GM23248 (cell line): ENCODE data around the gene KRTAP3-3. TPM values are rescaled to one million over a fixed set of nuclear protein-coding genes. Genes with fewer than 3 reads are reported as not detected.
"Not testable (repeated sequence)": the region's sequence is repeated elsewhere in the genome, so short reads cannot be mapped to it uniquely, and the experiment has no call there.

Experiments used
- DNase-seq: peaks from one replicate; pipeline ENCODE4 v3.0.0-alpha.2; 2015
- H2AFZ ChIP-seq: fragments of 200-600 bp; sonication (generic); 2 replicates; pipeline ENCODE4 v1.6.1; 2016; ENCODE audit warnings: antibody characterized with exemption
- H3F3A ChIP-seq: fragments of 200-600 bp; sonication (generic); 2 replicates; pipeline ENCODE4 v1.6.1; 2016; ENCODE audit warnings: mild to moderate bottlenecking, antibody characterized with exemption, mixed run types; ENCODE audit not compliant: insufficient read depth
- H3K27ac ChIP-seq: fragments of 200-600 bp; sonication (generic); 2 replicates; pipeline ENCODE4 v1.5.1; 2016; ENCODE audit warnings: mild to moderate bottlenecking
- H3K27me3 ChIP-seq: fragments of 200-600 bp; sonication (generic); replicated peaks from 2 replicates; pipeline ENCODE4 v1.6.1; 2016; ENCODE audit warnings: mild to moderate bottlenecking; ENCODE audit not compliant: insufficient read depth
- H3K36me3 ChIP-seq: fragments of 200-600 bp; sonication (generic); 2 replicates; pipeline ENCODE4 v1.6.1; 2016; ENCODE audit warnings: low read depth, mild to moderate bottlenecking
- H3K4me1 ChIP-seq: fragments of 200-600 bp; sonication (generic); 2 replicates; pipeline ENCODE4 v1.6.1; 2016; ENCODE audit warnings: mild to moderate bottlenecking; ENCODE audit not compliant: insufficient read depth
- H3K4me2 ChIP-seq: fragments of 200-600 bp; sonication (generic); one replicate; pipeline ENCODE4 v1.6.1; 2016; ENCODE audit warnings: mild to moderate bottlenecking; ENCODE audit not compliant: unreplicated experiment
- H3K4me3 ChIP-seq: fragments of 200-600 bp; sonication (generic); 2 replicates; pipeline ENCODE4 v1.5.1; 2016; ENCODE audit warnings: mild to moderate bottlenecking
- H3K79me2 ChIP-seq: fragments of 200-600 bp; sonication (generic); 2 replicates; pipeline ENCODE4 v1.6.1; 2016; ENCODE audit warnings: mild to moderate bottlenecking; ENCODE audit not compliant: insufficient read depth
- H3K9ac ChIP-seq: fragments of 200-600 bp; sonication (generic); 2 replicates; pipeline ENCODE4 v1.6.1; 2016; ENCODE audit warnings: mild to moderate bottlenecking
- H3K9me2 ChIP-seq: fragments of 200-600 bp; sonication (generic); 2 replicates; pipeline ENCODE4 v1.6.1; 2016; ENCODE audit warnings: mixed run types, mild to moderate bottlenecking, moderate library complexity; ENCODE audit not compliant: insufficient read depth
- H3K9me3 ChIP-seq: fragments of 200-600 bp; sonication (generic); one replicate; pipeline ENCODE4 v1.6.1; 2017; ENCODE audit warnings: low read depth
- H4K20me1 ChIP-seq: fragments of 200-600 bp; sonication (generic); 2 replicates; pipeline ENCODE4 v1.6.0; 2016; ENCODE audit not compliant: insufficient read depth
- EZH2 ChIP-seq: fragments of 200-600 bp; sonication (generic); IDR thresholded peaks from 2 replicates; pipeline ENCODE4 v1.6.1; 2018; ENCODE audit warnings: antibody characterized with exemption, mild to moderate bottlenecking; ENCODE audit not compliant: insufficient read depth, poor library complexity, severe bottlenecking
- EZH2phosphoT487 ChIP-seq: fragments of 200-600 bp; sonication (generic); IDR thresholded peaks from 2 replicates; pipeline ENCODE4 v1.6.1; 2018; ENCODE audit warnings: antibody characterized with exemption, moderate library complexity, mild to moderate bottlenecking, low read depth; ENCODE audit not compliant: insufficient read depth
- WGBS, 2 experiments: methylation state at CpG; one replicate each; pipeline ENCODE4 v1.1.6; 2015 to 2017; ENCODE audit warnings: low lambda C conversion rate in 2 of 2, low coverage in 1 of 2; ENCODE audit errors: missing lambda C conversion rate in 2 of 2; 5-methylcytosine and 5-hydroxymethylcytosine counted together
- in situ Hi-C: fragments of 300-500 bp; cut with MboI; formaldehyde crosslinking; loops from 2 replicates; pipeline ENCODE4 v1.15.0; 2020
- polyA plus RNA-seq: library from polyadenylated mRNA; unstranded; fragments of >200 nt; fragmentation: Nextera tagmentation; extraction: Ambion mirVana; gene quantifications from 2 replicates; pipeline ENCODE4 v1.2.1, GENCODE V29; 2016
- total RNA-seq: library from RNA; depleted of rRNA; stranded (reverse); fragments of >200 nt; shearing (Covaris generic); gene quantifications from 2 replicates; pipeline ENCODE4 v1.2.3, GENCODE V29; 2014; rRNA removed

The KRTAP3-3 gene
- total RNA-seq (not detected in 2 replicates), polyA plus RNA-seq (not detected in 2 replicates)

DNA sequence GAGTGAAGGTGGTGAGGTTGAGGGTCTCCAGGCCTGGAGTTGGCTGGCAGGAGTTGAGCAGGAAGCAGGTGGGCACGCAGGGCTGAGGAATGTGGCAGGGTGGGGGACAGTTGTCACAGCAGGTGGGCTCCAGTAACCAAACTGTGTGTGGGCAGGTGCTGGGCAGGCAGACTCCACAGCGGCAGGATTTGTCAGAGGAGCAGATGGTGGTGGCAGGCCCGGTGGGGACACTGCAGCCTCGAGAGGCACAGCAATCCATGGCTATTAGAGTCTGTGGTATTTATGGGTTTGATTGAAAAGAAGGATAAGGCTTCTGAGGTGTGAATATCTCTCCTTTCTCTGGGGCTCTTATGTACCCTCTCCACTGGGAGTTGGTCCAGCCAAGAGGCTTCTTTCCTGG lies at the start of gene KRTAP3-3:
KRTAP3-3 (minus strand) TSS at position 326 of the 400 bp plus-strand sequence; CDS start at position 259, 67 bp downstream.
- Histone ChIP-seq H2AFZ (no peak within 1 kb of the TSS), H3K27me3 (no peaks in the 10 kb centered on the region), H3K9me2 (no peaks in the 10 kb centered on the region), H3K79me2 (no peaks in the 10 kb centered on the region), H3K4me2 (no peak within 1 kb of the TSS), H3K9me3 (no peaks in the 10 kb centered on the region), H3K36me3 (no peaks in the 10 kb centered on the region), H3K4me3 (no peak within 1 kb of the TSS), H3K9ac (no peak within 1 kb of the TSS), H4K20me1 (no peaks in the 10 kb centered on the region), H3F3A (no peaks in the 10 kb centered on the region), H3K4me1 (no peaks in the 10 kb centered on the region), H3K27ac (no peak within 1 kb of the TSS)
- TF ChIP-seq EZH2: no peak
- TF ChIP-seq EZH2phosphoT487: no peak
- in situ Hi-C loops: no loop called here
- WGBS, 2 experiments: 56 to 60% methylated on average over 4 of the region's 4 CpGs
- no peak for DNase-seq

GRCh38 chr17:41042953-41043352 lies 49.0 kb upstream of the KRTAP3-3 start:
- no peaks in the 10 kb centered on the region for H3K36me3 ChIP-seq

DNA sequence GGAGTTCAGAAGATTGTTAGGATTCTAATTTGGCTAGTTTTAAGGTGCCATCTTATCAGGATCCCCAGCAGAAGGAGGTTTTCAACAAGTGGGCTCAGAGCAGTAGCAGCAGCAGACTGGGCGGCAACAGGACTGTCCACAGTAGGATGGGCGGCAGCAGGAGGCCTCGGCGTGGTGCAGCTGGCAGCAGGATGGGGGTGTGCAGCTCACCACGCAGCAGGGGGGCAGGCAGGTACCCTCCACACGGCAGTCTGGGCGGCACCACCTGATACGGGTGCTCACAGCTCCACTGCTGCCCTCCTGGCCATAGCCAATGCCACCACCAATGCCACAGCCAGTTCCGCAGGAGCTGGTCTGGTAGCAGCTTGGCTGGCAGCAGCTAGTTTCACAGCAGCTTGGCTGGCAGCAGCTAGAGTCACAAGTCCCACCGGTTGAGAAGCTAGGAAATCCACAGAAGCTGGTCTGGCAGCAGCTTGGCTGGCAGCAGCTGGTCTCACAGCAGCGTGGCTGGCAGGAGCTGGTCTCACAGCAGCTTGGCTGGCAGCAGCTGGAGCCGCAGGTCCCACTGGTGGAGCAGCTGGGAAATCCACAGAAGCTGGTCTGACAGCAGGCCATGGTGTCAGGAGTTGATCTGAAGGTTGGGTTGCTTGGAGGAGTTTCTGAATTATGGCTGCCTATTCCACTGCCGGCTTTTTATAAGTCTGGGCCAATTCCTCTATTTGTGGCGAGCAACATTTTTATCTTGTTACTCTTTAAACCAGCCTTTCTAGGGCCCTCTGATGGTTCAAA lies 47.0 kb upstream of the KRTAP3-3 start, which contains the start of gene KRTAP1-1:
KRTAP1-1 (minus strand) TSS at position 668 of the 789 bp plus-strand sequence; CDS start at position 615, 53 bp downstream.
- Histone ChIP-seq H2AFZ (peak within 1 kb of the TSS; percentile 80), H3K27ac (0 out of 2 replicates have a peak within 1 kb of the TSS, but pooled peaks have one; percentile 15), H3K4me1 (peaks cover 34% of the 10 kb centered on the region)
- 67 to 75% methylated on average over 14 of the region's 14 CpGs for WGBS, 2 experiments
- in situ Hi-C loops, H3F3A ChIP-seq, H3K4me3 ChIP-seq, H3K9ac ChIP-seq, H3K36me3 ChIP-seq, H3K27me3 ChIP-seq, H3K4me2 ChIP-seq, H3K79me2 ChIP-seq, H3K9me3 ChIP-seq, H4K20me1 ChIP-seq, H3K9me2 ChIP-seq: not testable (repeated sequence)
- DNase-seq: peak; percentile 68

More at GRCh38 chr17:41042953-41043352, 49.0 kb upstream of the KRTAP3-3 start:
- H3K4me1 ChIP-seq: peaks cover 28% of the 10 kb centered on the region
- no peak overlapping the region for H3K4me3 ChIP-seq
- H3K27ac ChIP-seq: no peak overlapping the region
- no peak overlapping the region for H3K9ac ChIP-seq
- no peaks in the 10 kb centered on the region for H3K27me3 ChIP-seq
- peaks cover 10% of the 10 kb centered on the region for H3F3A ChIP-seq
- no peaks in the 10 kb centered on the region for H3K9me2 ChIP-seq
- WGBS, 2 experiments: 97% methylated on average over 1 of the region's 1 CpG
- H3K79me2 ChIP-seq: no peaks in the 10 kb centered on the region
- in situ Hi-C loops: no loop called here
- no peaks in the 10 kb centered on the region for H3K9me3 ChIP-seq
- no peak overlapping the region for H2AFZ ChIP-seq
- no peak overlapping the region for H3K4me2 ChIP-seq
- DNase-seq: no peak
- H4K20me1 ChIP-seq: no peaks in the 10 kb centered on the region
- TF ChIP-seq EZH2phosphoT487 (no peak), EZH2 (no peak)

DNA sequence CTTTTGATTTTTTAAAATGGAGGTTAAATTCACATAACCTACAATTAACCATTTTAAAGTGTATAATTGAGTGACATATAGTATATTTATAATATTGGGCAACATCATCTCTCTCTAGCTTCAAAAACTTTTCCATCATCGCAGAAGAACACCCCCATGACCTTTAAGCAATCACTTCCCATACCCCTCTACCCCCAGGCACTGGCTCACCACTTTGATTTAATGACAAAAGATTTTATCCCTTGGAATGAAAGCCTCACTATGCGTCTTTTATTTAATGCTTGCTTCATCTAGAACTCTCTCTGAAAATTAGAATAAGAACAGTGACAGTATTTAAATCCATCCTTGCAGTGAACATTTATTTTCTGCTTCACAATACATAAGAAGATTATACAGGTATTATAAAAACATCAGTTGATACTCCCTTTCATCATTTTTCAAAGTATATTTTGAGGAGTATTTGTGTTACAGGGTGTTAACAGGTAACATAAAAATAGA lies 43.9 kb upstream of the KRTAP3-3 start:
- peaks cover 5% of the 10 kb centered on the region; the same call in 1 of the 2 replicates for H3F3A ChIP-seq
- no peak for DNase-seq
- no peak overlapping the region for H3K4me2 ChIP-seq
- H3K79me2 ChIP-seq: no peaks in the 10 kb centered on the region
- H3K36me3 ChIP-seq: no peaks in the 10 kb centered on the region
- WGBS, 2 experiments: 95 to 97% methylated on average over 2 of the region's 2 CpGs
- H3K4me3 ChIP-seq: no peak overlapping the region
- H3K27ac ChIP-seq: no peak overlapping the region
- H3K9ac ChIP-seq: no peak overlapping the region
- H3K4me1 ChIP-seq: peaks cover 34% of the 10 kb centered on the region
- no peak overlapping the region for H2AFZ ChIP-seq
- H3K9me2 ChIP-seq: no peaks in the 10 kb centered on the region
- TF ChIP-seq EZH2phosphoT487 (no peak), EZH2 (no peak)
- H3K9me3 ChIP-seq: no peaks in the 10 kb centered on the region
- H4K20me1 ChIP-seq: no peaks in the 10 kb centered on the region
- no peaks in the 10 kb centered on the region for H3K27me3 ChIP-seq
- in situ Hi-C loops: no loop called here

DNA sequence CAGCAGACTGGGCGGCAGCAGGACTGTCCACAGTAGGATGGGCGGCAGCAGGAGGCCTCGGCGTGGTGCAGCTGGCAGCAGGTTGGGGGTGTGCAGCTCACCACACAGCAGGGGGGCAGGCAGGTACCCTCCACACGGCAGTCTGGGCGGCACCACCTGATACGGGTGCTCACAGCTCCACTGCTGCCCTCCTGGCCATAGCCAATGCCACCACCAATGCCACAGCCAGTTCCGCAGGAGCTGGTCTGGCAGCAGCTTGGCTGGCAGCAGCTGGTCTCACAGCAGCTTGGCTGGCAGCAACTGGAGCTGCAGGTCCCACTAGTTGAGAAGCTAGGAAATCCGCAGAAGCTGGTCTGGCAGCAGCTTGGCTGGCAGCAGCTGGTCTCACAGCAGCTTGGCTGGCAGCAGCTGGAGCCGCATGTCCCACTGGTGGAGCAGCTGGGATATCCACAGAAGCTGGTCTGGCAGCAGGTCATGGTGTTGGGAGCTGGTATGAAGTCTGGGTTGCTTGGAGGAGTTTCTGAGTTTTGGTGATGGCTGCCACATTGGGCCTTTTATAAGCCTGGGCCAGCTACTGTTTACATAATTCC lies 40.5 kb upstream of the KRTAP3-3 start, which contains the start of gene KRTAP1-3:
KRTAP1-3 (minus strand) TSS at position 529 of the 590 bp plus-strand sequence; CDS start at position 476, 53 bp downstream.
- WGBS, 2 experiments: 92 to 95% methylated on average over 9 to 10 of the region's 10 CpGs
- H3K9me3 ChIP-seq, H3K27me3 ChIP-seq, H3K36me3 ChIP-seq, H3K4me3 ChIP-seq, H3K27ac ChIP-seq, H3K4me2 ChIP-seq, H4K20me1 ChIP-seq, H3K9ac ChIP-seq, H3F3A ChIP-seq, DNase-seq, in situ Hi-C loops, H3K9me2 ChIP-seq, H2AFZ ChIP-seq, H3K79me2 ChIP-seq: not testable (repeated sequence)
- H3K4me1 ChIP-seq: peaks cover 18% of the 10 kb centered on the region
